H1 (cell line): ENCODE measurements around the gene RASAL2. TPM values are rescaled to one million over a fixed set of nuclear protein-coding genes. Genes with fewer than 3 reads are reported as not detected.

ENCODE experiments used
- BACH1 ChIP-seq: IDR thresholded peaks from 2 replicates; pipeline ENCODE4 v1.6.1; 2012; ENCODE audit warnings: low read length, improper control_type of control experiment
- CHD1 ChIP-seq: IDR thresholded peaks from 2 replicates; pipeline ENCODE4 v1.6.1; 2012; ENCODE audit warnings: low read depth, low read length, improper control_type of control experiment
- CTCF ChIP-seq, 3 experiments: IDR thresholded peaks; 1 replicate in 2 of 3; 2 replicates in 1 of 3; pipeline versions ENCODE4 v1.5.1 to v1.6.1; 2011; ENCODE audit warnings: low read length in 3 of 3, mild to moderate bottlenecking in 3 of 3, inconsistent platforms in 2 of 3, low read depth in 1 of 3, moderate library complexity in 1 of 3; ENCODE audit not compliant: insufficient read depth in 1 of 3; ENCODE audit errors: control extremely low read depth in 1 of 3
- EGR1 ChIP-seq: IDR thresholded peaks from 2 replicates; pipeline ENCODE4 v1.6.1; 2011; ENCODE audit warnings: low read depth, low read length, borderline replicate concordance
- RNF2 ChIP-seq: fragments of 200-900, 300-1000 bp; sonication (generic); IDR thresholded peaks from 2 replicates; pipeline ENCODE4 v1.7.1; 2016; ENCODE audit warnings: borderline replicate concordance, low read depth, mild to moderate bottlenecking, antibody characterized with exemption, low read length; ENCODE audit not compliant: poor library complexity, severe bottlenecking; ENCODE audit errors: missing control alignments
- SRF ChIP-seq: IDR thresholded peaks from 2 replicates; pipeline ENCODE4 v1.6.1; 2011; ENCODE audit warnings: mild to moderate bottlenecking, low read depth, low read length, moderate library complexity
- polyA plus RNA-seq, 7 experiments: library from polyadenylated mRNA; depleted of rRNA in 3 of 7; stranded (reverse) in 5 of 7; unstranded in 2 of 7; fragments of >200 nt in 5 of 7; fragments of 200-250 nt in 2 of 7; gene quantifications; 1 replicate in 5 of 7; 2 replicates in 1 of 7; 4 replicates in 1 of 7; pipeline versions ENCODE4 v1.2.1 to v1.2.3, GENCODE V29; 2011 to 2013; ENCODE audit warnings: missing spikeins in 2 of 7, mixed read lengths in 2 of 7
- total RNA-seq: library from RNA; stranded (reverse); fragmentation: NEBNext Ultra II Directional; extraction: Animal tissue kit (Norgen Biotek cat#: 25700); gene quantifications from 2 replicates; pipeline ENCODE4 v1.2.1, GENCODE V29; 2021
- TF ChIP-seq, protein P1 (sequence below): fragments of 300-600 bp; sonication (generic); IDR thresholded peaks from 2 replicates; pipeline ENCODE4 v1.7.1; 2012; ENCODE audit warnings: low read length, moderate library complexity, mild to moderate bottlenecking, inconsistent platforms; ENCODE audit not compliant: insufficient replicate concordance
- TF ChIP-seq, protein P2 (sequence below): IDR thresholded peaks from 2 replicates; pipeline ENCODE4 v1.6.1; 2011; ENCODE audit warnings: low read depth, mild to moderate bottlenecking, low read length; ENCODE audit not compliant: insufficient read depth

RASAL2 gene
- total and polyA plus RNA-seq, 2 of the 8 experiments (the other 6 are each of a cell fraction or from before 2014, with no cell fraction given), result 15.9 to 32.5 TPM

- TF ChIP-seq, protein P1, sequence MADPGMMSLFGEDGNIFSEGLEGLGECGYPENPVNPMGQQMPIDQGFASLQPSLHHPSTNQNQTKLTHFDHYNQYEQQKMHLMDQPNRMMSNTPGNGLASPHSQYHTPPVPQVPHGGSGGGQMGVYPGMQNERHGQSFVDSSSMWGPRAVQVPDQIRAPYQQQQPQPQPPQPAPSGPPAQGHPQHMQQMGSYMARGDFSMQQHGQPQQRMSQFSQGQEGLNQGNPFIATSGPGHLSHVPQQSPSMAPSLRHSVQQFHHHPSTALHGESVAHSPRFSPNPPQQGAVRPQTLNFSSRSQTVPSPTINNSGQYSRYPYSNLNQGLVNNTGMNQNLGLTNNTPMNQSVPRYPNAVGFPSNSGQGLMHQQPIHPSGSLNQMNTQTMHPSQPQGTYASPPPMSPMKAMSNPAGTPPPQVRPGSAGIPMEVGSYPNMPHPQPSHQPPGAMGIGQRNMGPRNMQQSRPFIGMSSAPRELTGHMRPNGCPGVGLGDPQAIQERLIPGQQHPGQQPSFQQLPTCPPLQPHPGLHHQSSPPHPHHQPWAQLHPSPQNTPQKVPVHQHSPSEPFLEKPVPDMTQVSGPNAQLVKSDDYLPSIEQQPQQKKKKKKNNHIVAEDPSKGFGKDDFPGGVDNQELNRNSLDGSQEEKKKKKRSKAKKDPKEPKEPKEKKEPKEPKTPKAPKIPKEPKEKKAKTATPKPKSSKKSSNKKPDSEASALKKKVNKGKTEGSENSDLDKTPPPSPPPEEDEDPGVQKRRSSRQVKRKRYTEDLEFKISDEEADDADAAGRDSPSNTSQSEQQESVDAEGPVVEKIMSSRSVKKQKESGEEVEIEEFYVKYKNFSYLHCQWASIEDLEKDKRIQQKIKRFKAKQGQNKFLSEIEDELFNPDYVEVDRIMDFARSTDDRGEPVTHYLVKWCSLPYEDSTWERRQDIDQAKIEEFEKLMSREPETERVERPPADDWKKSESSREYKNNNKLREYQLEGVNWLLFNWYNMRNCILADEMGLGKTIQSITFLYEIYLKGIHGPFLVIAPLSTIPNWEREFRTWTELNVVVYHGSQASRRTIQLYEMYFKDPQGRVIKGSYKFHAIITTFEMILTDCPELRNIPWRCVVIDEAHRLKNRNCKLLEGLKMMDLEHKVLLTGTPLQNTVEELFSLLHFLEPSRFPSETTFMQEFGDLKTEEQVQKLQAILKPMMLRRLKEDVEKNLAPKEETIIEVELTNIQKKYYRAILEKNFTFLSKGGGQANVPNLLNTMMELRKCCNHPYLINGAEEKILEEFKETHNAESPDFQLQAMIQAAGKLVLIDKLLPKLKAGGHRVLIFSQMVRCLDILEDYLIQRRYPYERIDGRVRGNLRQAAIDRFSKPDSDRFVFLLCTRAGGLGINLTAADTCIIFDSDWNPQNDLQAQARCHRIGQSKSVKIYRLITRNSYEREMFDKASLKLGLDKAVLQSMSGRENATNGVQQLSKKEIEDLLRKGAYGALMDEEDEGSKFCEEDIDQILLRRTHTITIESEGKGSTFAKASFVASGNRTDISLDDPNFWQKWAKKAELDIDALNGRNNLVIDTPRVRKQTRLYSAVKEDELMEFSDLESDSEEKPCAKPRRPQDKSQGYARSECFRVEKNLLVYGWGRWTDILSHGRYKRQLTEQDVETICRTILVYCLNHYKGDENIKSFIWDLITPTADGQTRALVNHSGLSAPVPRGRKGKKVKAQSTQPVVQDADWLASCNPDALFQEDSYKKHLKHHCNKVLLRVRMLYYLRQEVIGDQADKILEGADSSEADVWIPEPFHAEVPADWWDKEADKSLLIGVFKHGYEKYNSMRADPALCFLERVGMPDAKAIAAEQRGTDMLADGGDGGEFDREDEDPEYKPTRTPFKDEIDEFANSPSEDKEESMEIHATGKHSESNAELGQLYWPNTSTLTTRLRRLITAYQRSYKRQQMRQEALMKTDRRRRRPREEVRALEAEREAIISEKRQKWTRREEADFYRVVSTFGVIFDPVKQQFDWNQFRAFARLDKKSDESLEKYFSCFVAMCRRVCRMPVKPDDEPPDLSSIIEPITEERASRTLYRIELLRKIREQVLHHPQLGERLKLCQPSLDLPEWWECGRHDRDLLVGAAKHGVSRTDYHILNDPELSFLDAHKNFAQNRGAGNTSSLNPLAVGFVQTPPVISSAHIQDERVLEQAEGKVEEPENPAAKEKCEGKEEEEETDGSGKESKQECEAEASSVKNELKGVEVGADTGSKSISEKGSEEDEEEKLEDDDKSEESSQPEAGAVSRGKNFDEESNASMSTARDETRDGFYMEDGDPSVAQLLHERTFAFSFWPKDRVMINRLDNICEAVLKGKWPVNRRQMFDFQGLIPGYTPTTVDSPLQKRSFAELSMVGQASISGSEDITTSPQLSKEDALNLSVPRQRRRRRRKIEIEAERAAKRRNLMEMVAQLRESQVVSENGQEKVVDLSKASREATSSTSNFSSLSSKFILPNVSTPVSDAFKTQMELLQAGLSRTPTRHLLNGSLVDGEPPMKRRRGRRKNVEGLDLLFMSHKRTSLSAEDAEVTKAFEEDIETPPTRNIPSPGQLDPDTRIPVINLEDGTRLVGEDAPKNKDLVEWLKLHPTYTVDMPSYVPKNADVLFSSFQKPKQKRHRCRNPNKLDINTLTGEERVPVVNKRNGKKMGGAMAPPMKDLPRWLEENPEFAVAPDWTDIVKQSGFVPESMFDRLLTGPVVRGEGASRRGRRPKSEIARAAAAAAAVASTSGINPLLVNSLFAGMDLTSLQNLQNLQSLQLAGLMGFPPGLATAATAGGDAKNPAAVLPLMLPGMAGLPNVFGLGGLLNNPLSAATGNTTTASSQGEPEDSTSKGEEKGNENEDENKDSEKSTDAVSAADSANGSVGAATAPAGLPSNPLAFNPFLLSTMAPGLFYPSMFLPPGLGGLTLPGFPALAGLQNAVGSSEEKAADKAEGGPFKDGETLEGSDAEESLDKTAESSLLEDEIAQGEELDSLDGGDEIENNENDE, result no peak
- TF ChIP-seq RNF2, result no peak
- TF ChIP-seq SRF, result no peak
- TF ChIP-seq EGR1, result no peak
- TF ChIP-seq CTCF (IDR thresholded peaks at IDR 0.05; ENCODE audit: control extremely low read depth in 1 of 3, insufficient read depth in 1 of 3, low read depth in 1 of 3, low read length in 3 of 3), result no peak
- TF ChIP-seq, protein P2, sequence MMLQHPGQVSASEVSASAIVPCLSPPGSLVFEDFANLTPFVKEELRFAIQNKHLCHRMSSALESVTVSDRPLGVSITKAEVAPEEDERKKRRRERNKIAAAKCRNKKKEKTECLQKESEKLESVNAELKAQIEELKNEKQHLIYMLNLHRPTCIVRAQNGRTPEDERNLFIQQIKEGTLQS, result no peak
- no peak for TF ChIP-seq CHD1
- TF ChIP-seq BACH1, result no peak
These were observed 16.0 kb upstream of the RASAL2 start (continued) for GRCh38 chr1:178077917-178078316.
